DOHH2 (cell line): ENCODE results near the gene IQSEC1.

Source experiments
- CTCF ChIP-seq: fragments of 200-600 bp; sonication (generic); IDR thresholded peaks from one replicate; pipeline ENCODE4 v1.5.1; 2014; ENCODE audit warnings: antibody characterized with exemption, mild to moderate bottlenecking, low read depth, low read length; ENCODE audit not compliant: poor library complexity, severe bottlenecking
- EZH2phosphoT487 ChIP-seq: fragments of 200-600 bp; sonication (generic); IDR thresholded peaks from 2 replicates; pipeline ENCODE4 v1.6.1; 2017; ENCODE audit warnings: borderline replicate concordance, mild to moderate bottlenecking, antibody characterized with exemption, low read length, moderate library complexity, mixed read lengths

GRCh38 chr3:13054341-13055285, 18.6 kb downstream of the IQSEC1 start:
- TF ChIP-seq CTCF (no peak), EZH2phosphoT487 (no peak)
